Peyer's patch (tissue), 4 donors: Measurements from ENCODE around the gene PPDPF. TPM values are rescaled to one million over a fixed set of nuclear protein-coding genes. Genes with fewer than 3 reads are reported as not detected.

ENCODE experiments used
- DNase-seq, 3 donors: peaks; one replicate each; pipeline ENCODE4 v3.0.0-alpha.2; 2017 to 2019
- H3K27ac ChIP-seq, 4 donors: fragments of 200-600 bp; sonication (generic); one replicate each; pipeline ENCODE4 v1.5.1; 2016 to 2019
- H3K27me3 ChIP-seq, 2 donors: fragments of 200-600 bp; sonication (generic); one replicate each; pipeline ENCODE4 v1.5.1; 2019
- H3K36me3 ChIP-seq, 3 donors: fragments of 200-600 bp; sonication (generic); one replicate each; pipeline ENCODE4 v1.5.1; 2016 to 2019
- H3K4me1 ChIP-seq, 4 donors: fragments of 200-600 bp; sonication (generic); one replicate each; pipeline ENCODE4 v1.5.1; 2016 to 2019
- H3K4me3 ChIP-seq, 4 donors: fragments of 200-600 bp; sonication (generic); 1 replicate in 3 of 4; 2 replicates in 1 of 4; pipeline ENCODE4 v1.5.1; 2016 to 2019; ENCODE audit warnings: mild to moderate bottlenecking in 1 of 4
- H3K9me3 ChIP-seq, 4 donors: fragments of 200-600 bp; sonication (generic); one replicate each; pipeline ENCODE4 v1.5.1; 2016 to 2019; ENCODE audit warnings: mild to moderate bottlenecking in 1 of 4
- POLR2A ChIP-seq, 2 donors: fragments of 450-650 bp; IDR thresholded peaks; one replicate each; pipeline ENCODE4 v1.5.1; 2017; ENCODE audit warnings: antibody characterized with exemption in 2 of 2, mild to moderate bottlenecking in 2 of 2, moderate library complexity in 2 of 2
- total RNA-seq, 4 donors: library from RNA; depleted of rRNA; stranded (reverse); fragments of >200 nt; gene quantifications; one replicate each; pipeline ENCODE4 v1.1.0, GENCODE V29; 2016
- TF ChIP-seq, protein P1 (sequence below), 6 experiments: fragments of 450-650 bp in 4 of 6; fragments of 200-600 bp in 2 of 6; sonication (generic) in 1 of 6; IDR thresholded peaks; one replicate each; pipeline ENCODE4 v1.5.1; 2017 to 2019; ENCODE audit warnings: antibody characterized with exemption in 6 of 6, mild to moderate bottlenecking in 3 of 6, moderate library complexity in 1 of 6

PPDPF gene
- total RNA-seq, 4 donors from 2014 or later = 94.1 to 435 (median 193) TPM

DNA sequence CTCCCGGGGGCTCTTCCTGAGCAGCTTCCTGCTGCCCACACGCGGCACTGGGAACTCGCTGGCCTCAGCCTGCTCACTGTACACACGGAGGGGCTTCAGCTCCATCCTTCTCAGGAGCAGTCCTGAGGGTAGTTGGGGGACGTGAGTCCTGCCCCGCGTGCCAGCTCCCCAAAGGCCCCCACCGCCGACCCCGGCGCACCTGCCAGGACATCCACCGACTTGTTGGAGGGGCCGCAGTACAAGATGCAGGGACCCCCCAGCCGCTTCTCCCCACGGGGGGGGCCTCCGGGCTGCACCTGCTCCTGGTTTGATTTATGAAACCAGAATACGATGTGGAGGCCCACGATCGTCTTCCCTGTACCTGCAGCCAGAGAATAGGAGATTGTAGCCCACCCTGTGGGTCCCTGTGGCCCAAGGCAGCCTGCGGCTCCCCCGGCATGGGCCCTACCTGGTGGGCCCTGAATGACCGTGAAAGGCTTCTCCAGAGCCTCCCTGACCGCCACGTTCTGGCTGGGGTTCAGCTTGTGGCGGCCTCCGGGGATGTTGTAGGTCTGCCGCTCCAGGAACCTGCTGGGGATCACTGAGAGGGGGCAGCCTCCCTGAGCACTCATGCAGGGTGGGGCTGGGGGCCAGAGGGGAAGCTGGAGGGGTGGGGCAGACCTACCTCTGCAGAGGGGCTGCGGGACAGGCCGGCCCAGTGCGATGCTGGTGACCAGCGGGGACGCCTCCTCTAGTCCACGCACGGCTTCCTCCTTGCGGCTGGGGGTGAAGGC is 41.2 kb downstream of the PPDPF start:
- Histone ChIP-seq H3K27me3 (no peaks in the 10 kb centered on the region), H3K9me3 (no peaks in the 10 kb centered on the region), H3K36me3 (peaks cover 0 to 54% (median 0%) of the 10 kb centered on the region in 3 donors), H3K4me1 (peaks cover 0 to 8% (median 0%) of the 10 kb centered on the region in 4 donors), H3K27ac (no peak overlapping the region), H3K4me3 (no peak overlapping the region)
- no peak for TF ChIP-seq POLR2A (IDR thresholded peaks at IDR 0.05)
- TF ChIP-seq, protein P1, sequence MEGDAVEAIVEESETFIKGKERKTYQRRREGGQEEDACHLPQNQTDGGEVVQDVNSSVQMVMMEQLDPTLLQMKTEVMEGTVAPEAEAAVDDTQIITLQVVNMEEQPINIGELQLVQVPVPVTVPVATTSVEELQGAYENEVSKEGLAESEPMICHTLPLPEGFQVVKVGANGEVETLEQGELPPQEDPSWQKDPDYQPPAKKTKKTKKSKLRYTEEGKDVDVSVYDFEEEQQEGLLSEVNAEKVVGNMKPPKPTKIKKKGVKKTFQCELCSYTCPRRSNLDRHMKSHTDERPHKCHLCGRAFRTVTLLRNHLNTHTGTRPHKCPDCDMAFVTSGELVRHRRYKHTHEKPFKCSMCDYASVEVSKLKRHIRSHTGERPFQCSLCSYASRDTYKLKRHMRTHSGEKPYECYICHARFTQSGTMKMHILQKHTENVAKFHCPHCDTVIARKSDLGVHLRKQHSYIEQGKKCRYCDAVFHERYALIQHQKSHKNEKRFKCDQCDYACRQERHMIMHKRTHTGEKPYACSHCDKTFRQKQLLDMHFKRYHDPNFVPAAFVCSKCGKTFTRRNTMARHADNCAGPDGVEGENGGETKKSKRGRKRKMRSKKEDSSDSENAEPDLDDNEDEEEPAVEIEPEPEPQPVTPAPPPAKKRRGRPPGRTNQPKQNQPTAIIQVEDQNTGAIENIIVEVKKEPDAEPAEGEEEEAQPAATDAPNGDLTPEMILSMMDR (IDR thresholded peaks at IDR 0.05) = no peak
- no peak for DNase-seq

DNA sequence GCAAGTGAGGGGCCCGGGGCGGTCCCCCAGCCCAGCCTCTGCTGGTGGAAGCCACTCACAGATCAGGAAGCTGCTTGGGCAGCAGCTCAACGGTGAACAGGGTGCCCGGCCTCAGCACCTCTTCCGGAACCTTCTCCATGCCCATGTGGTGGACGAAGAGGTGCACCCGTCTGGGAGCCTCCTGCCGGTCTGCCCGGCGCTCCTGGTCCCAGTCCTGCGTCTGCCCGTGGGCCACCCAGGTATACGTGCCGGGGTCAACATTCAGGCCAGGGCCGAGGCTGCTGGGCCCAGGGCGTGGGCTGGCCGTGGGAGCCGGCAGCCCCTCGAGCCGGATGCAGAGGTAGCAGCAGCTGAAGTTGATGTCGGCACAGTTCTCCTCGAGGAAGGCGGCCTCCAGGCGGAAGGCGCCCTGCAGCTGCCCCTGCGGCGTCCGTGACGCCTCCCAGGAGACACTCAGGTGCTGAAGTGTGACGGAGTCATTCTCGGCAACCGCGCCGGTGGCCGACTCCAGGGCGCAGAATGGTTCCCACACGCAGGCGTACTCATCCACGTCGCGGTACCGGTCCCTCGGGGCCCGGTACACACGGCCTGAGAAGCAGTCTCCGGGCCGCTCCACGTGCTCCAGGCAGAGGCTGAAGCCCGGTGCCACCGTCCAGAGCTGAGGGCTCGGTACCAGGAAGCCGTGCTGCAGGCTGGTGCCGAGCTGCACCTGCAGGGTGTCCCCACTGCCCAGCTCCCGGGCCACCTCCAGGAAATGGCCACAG is 42.1 kb downstream of the PPDPF start:
- Histone ChIP-seq H3K27me3 (no peaks in the 10 kb centered on the region), H3K27ac (no peak overlapping the region), H3K4me1 (peaks cover 0 to 8% (median 7%) of the 10 kb centered on the region in 4 donors), H3K9me3 (no peaks in the 10 kb centered on the region), H3K36me3 (peaks cover 0 to 54% (median 0%) of the 10 kb centered on the region in 3 donors), H3K4me3 (no peak overlapping the region)
- DNase-seq = no peak
- no peak for TF ChIP-seq POLR2A (IDR thresholded peaks at IDR 0.05)
- TF ChIP-seq, protein P1 (IDR thresholded peaks at IDR 0.05) = no peak

DNA sequence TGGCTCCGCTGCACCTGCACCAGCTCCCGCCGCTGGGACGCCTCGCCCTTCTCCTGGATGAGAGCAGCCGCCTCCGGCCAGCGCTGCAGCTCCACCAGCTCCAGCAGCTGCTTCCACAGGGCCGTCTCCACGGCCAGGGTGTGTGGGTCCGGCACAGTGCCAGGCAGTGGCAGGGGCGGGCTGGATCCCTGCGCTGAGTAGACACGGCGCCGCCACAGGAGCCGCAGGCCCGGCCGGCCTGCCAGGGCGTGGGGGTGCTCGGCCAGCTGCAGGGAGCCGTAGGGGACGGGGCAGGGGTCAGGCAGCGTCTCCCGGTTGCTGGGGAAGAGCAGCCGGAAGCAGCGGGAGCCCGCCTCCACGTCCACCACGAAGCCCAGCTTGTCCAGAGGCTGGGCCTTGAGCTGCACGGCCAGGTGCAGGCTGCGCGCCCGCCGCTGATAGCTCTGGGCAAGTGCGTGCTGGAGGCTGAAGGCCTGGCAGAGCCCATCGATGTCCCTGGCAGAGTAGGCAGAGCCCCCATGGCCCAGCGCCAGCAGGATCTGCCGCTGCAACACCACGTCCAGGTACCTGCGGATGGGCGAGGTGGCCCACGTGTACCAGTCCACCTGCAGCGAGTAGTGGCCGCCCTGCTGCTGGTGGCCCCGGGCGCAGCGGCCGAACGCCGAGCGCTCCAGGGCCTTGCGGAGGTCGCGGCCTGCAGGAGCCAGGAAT is 42.8 kb downstream of the PPDPF start:
- DNase-seq = no peak
- TF ChIP-seq, protein P1 (IDR thresholded peaks at IDR 0.05) = no peak
- TF ChIP-seq POLR2A (IDR thresholded peaks at IDR 0.05) = no peak

DNA sequence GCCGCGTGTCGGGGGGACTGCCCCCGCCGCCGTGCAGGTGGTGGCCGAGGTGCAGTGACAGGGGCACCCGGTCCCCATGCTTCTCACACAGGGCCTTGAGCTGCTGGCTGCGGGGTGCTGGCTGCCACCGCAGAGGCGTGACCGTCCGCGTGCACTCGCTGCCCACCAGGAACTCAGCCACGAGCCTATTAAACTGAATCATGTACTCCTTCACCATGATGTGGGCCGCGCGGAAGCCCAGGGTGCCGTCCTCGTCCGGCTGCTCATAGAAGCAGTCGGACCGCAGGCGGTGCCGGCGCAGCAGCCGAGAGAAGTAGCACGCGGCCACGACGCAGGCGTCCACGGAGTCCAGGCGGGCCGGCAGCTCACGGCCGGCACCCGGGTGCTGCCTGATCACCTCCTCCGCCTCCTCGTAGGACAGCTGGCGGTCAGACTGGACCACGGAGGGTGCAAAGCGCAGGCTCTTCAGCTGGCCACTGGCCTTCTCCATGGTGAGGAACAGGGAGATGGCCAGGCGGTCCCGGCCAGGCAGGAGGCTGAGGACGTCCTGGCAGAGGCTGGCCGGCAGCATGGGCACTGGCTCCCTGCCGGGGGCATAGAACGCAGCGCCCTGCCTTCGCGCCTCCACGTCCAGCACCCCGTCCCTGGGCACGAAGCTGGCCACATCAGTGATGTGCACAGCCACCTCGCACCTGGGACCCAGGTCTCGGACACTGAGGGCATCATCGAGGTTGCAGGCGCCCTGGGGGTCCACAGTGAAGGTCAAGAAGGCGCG is 43.7 kb downstream of the PPDPF start:
- Histone ChIP-seq H3K4me1 (peaks cover 0 to 24% (median 14%) of the 10 kb centered on the region in 4 donors), H3K4me3 (no peak overlapping the region), H3K36me3 (peaks cover 0 to 49% (median 0%) of the 10 kb centered on the region in 3 donors), H3K27me3 (no peaks in the 10 kb centered on the region), H3K9me3 (no peaks in the 10 kb centered on the region), H3K27ac (no peak overlapping the region)
- TF ChIP-seq, protein P1 (IDR thresholded peaks at IDR 0.05) = no peak
- no peak for TF ChIP-seq POLR2A (IDR thresholded peaks at IDR 0.05)
- DNase-seq = no peak

More for the DNA sequence above, 42.8 kb downstream of the PPDPF start:
- Histone ChIP-seq H3K27me3 (no peaks in the 10 kb centered on the region), H3K36me3 (peaks cover 0 to 54% (median 0%) of the 10 kb centered on the region in 3 donors), H3K27ac (no peak overlapping the region), H3K9me3 (no peaks in the 10 kb centered on the region), H3K4me1 (peaks cover 0 to 15% (median 12%) of the 10 kb centered on the region in 4 donors), H3K4me3 (no peak overlapping the region)
